H1 (cell line): ENCODE data around the gene CDC42EP5. TPM values are rescaled to one million over a fixed set of nuclear protein-coding genes. Genes with fewer than 3 reads are reported as not detected.

Experiments
- BRCA1 ChIP-seq: IDR thresholded peaks from 2 replicates; pipeline ENCODE4 v1.6.1; 2012; ENCODE audit warnings: low read depth, low read length, improper control_type of control experiment
- CHD7 ChIP-seq: fragments of 300-600 bp; sonication (generic); IDR thresholded peaks from 2 replicates; pipeline ENCODE4 v1.7.1; 2012; ENCODE audit warnings: low read length, moderate library complexity, mild to moderate bottlenecking, inconsistent platforms; ENCODE audit not compliant: insufficient replicate concordance
- KDM5A ChIP-seq: fragments of 200-600 bp; IDR thresholded peaks from 2 replicates; pipeline ENCODE4 v1.7.1; 2012; ENCODE audit warnings: mild to moderate bottlenecking, low read length, inconsistent platforms, mixed read lengths
- MAX ChIP-seq: IDR thresholded peaks from 2 replicates; pipeline ENCODE4 v1.6.1; 2012; ENCODE audit warnings: inconsistent platforms
- polyA plus RNA-seq, 7 experiments: library from polyadenylated mRNA; depleted of rRNA in 3 of 7; stranded (reverse) in 5 of 7; unstranded in 2 of 7; fragments of >200 nt in 5 of 7; fragments of 200-250 nt in 2 of 7; gene quantifications; 1 replicate in 5 of 7; 2 replicates in 1 of 7; 4 replicates in 1 of 7; pipeline versions ENCODE4 v1.2.1 to v1.2.3, GENCODE V29; 2011 to 2013; ENCODE audit warnings: missing spikeins in 2 of 7, mixed read lengths in 2 of 7
- total RNA-seq: library from RNA; stranded (reverse); fragmentation: NEBNext Ultra II Directional; extraction: Animal tissue kit (Norgen Biotek cat#: 25700); gene quantifications from 2 replicates; pipeline ENCODE4 v1.2.1, GENCODE V29; 2021

CDC42EP5 gene
- total and polyA plus RNA-seq, 2 of the 8 experiments (the other 6 are each of a cell fraction or from before 2014, with no cell fraction given) = 1.8 to 2.1 TPM

- no peak for TF ChIP-seq CHD7
- TF ChIP-seq MAX = no peak
- TF ChIP-seq BRCA1 = no peak
- no peak for TF ChIP-seq KDM5A
Observed at GRCh38 chr19:54484451-54484850, 11.4 kb upstream of the CDC42EP5 start (continued).
